Hematopoietic multipotent progenitor cell treated with erythropoietin and hydrocortisone succinate and interleukin-3 and kit ligand, for 15 days (in vitro differentiated cells): ENCODE measurements around the gene CRAMP1.
A peak's percentile ranks its signal among the peaks of the same experiment; 100 is the strongest.
"Not testable (repeated sequence)": the region's sequence is repeated elsewhere in the genome, so short reads cannot be mapped to it uniquely, and the experiment has no call there.

ENCODE experiments used
- DNase-seq: peaks from one replicate; pipeline ENCODE4 v3.0.0-alpha.2; 2015; ENCODE audit warnings: low spot score

Gene CRAMP1

GRCh38 chr16:1687427-1688316, 75.5 kb downstream of the CRAMP1 start:
- no peak for DNase-seq

DNA sequence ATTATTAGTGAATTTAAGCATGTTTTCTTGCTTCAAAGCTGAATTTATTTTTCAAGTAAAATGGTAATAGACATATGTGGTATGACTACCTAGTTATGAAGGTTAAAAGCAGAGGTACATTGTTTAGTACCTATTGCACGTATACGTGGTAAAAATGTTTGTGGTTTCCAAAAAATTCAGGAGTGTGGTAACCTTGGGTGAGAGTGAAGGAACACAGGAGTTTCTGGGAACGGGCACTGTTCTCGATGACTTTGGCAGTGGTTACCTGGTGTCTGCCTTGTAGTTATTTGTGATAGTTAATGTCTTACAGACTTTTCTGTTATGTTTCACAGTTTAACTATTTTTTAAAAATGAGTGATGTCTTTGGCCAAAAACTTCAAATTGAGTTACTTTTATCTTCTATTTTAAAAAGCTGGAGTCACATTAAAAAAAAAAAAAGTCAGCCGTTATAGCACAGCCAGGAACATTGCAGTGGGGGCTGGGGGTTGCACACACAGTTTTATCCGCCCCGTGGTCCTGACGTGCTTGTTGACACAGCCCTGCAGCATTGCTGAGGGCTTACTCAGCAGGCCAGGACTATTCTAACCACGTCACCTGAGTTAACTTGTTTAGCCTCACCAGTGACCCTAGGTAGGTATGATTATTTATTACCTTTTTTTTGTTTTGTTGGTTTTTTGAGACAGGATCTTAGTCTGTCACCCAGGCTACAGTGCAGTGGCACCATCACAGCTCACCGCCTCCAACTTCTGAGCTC, 76.8 kb downstream of the CRAMP1 start:
- no peak for DNase-seq

- DNase-seq, result no peak
These were observed 77.7 kb downstream of the CRAMP1 start for GRCh38 chr16:1689853-1690252.

- DNase-seq, result no peak
These were observed 78.7 kb downstream of the CRAMP1 start for GRCh38 chr16:1690810-1691209.

- no peak for DNase-seq
These were observed 79.1 kb downstream of the CRAMP1 start for GRCh38 chr16:1691276-1691675.

DNA sequence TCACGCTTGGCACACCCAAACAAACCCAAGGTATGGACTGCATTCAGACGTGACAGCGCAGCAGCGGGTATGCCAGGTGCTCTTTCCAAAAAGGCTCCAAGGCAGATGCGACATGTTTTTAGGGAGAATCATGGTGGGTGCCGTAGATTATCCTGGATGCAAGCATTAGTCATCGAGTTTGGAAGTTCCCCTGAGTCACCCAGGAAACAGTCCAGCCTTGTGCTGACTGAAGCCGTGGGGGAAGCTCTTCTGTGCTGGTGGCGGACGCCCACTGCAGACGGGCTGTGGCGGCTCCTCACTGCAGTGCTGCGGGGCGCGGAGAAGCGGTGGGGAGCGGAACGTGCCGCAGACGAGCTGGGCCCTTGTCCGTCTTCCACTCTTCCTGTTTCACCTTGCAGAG, 79.8 kb downstream of the CRAMP1 start:
- DNase-seq, result no peak

GRCh38 chr16:1696863-1697262, 84.7 kb downstream of the CRAMP1 start:
- DNase-seq, result no peak

DNA sequence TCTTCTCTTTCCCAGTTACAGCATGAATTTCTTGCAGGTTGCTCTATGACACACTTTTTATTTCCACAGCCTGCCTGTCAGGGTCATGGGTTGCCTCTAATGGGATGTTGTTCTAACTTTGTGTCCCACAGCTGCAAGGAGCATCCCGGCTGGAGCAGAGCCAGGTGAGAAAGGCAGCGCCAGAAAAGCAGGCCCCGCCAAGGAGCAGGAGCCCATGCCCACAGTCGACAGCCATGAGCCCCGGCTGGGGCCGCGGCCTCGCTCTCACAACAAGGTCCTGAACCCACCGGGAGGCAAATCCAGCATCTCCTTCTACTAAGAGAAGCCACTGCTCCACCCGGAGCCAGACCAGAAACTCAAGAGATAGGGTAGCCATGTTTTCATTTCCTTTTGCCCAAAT, 86.5 kb downstream of the CRAMP1 start:
- DNase-seq, result no peak

DNA sequence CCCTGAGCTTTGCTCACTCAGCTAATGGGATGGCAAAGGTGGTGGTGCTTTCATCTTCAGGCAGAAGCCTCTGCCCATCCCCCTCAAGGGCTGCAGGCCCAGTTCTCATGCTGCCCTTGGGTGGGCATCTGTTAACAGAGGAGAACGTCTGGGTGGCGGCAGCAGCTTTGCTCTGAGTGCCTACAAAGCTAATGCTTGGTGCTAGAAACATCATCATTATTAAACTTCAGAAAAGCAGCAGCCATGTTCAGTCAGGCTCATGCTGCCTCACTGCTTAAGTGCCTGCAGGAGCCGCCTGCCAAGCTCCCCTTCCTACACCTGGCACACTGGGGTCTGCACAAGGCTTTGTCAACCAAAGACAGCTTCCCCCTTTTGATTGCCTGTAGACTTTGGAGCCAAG, 88.1 kb downstream of the CRAMP1 start:
- DNase-seq, result no peak

DNA sequence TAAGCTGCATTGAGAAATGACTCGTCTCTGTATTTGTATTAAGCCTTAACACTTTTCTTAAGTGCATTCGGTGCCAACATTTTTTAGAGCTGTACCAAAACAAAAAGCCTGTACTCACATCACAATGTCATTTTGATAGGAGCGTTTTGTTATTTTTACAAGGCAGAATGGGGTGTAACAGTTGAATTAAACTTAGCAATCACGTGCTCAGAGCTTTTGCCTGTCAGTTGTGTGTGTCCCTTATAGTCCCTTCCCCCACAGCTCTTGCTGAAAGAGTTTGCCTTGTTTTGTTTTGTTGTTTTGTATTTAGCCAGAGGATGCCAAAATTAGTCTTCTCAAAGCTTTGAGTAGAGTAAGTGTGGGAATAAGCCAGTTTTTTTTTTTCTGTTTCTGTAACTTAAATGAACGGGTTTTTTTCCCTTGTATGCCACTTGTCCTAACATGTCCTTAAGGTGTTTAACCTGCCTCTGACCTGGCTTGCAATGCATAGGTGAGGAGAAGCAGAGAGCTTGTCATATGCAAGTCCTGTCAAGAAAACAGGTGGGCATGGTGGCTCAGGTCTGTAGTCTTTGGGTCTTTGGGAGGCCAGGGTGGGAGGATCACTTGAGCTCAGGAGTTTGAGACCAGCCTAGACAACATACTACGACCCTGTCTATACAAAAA, 89.2 kb downstream of the CRAMP1 start:
- no peak for DNase-seq

DNA sequence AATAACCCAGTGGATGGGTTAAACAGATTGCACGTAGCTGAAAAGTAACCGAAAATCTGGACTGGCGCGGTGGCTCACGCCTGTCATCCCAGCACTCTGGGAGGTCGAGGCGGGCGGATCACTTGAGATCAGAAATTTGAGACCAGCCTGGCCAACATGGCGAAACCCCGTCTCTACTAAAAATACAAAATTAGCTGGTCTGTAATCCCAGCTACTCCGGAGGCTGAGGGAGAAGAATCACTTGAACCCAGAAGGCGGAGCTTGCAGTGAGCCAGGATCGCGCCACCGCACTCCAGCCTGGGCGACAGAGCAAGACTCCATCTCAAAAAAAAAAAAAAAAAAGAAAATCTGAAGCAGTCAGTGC, 93.1 kb downstream of the CRAMP1 start:
- DNase-seq, result not testable (repeated sequence)

- DNase-seq, result peak; percentile 94
These were observed 93.7 kb downstream of the CRAMP1 start, which contains the start of gene MAPK8IP3 for GRCh38 chr16:1705688-1706385. Gene MAPK8IP3, plus strand, starts transcription at chr16:1706195. Its CDS starts 145 bp downstream, at chr16:1706340.

DNA sequence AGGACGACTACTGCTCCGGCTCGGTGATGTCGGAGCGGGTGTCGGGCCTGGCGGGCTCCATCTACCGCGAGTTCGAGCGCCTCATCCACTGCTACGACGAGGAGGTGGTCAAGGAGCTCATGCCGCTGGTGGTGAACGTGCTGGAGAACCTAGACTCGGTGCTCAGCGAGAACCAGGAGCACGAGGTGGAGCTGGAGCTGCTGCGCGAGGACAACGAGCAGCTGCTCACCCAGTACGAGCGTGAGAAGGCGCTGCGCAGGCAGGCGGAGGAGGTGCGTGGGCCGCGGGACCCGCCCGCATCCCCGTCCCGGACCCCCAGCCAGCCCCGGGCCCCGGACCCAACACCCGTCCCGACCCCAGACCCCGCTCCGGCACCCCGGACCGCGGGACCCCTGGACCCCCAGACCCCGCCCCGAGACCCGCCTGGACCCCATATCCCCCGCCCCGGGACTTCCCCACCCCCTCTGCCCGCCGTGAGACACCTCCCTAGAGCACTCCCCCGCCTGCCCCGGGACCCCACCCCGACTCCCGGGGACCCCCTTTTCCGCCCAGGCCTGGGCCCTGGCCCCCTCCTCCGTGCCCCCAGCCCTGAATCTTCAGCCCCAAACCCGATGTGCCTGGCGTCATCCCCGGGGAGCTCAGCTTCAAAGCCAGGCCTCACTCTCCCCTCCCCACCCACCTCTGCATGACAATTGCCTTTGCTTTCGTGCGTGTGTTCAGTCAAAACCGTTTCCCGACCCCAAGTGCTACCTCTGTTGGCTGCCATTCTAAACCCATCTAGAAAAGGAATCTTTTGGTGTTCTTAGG, 94.4 kb downstream of the CRAMP1 start:
- DNase-seq, result peak; percentile 17

- peak; percentile 26 for DNase-seq
These were observed 95.1 kb downstream of the CRAMP1 start for GRCh38 chr16:1707193-1707790.

DNA sequence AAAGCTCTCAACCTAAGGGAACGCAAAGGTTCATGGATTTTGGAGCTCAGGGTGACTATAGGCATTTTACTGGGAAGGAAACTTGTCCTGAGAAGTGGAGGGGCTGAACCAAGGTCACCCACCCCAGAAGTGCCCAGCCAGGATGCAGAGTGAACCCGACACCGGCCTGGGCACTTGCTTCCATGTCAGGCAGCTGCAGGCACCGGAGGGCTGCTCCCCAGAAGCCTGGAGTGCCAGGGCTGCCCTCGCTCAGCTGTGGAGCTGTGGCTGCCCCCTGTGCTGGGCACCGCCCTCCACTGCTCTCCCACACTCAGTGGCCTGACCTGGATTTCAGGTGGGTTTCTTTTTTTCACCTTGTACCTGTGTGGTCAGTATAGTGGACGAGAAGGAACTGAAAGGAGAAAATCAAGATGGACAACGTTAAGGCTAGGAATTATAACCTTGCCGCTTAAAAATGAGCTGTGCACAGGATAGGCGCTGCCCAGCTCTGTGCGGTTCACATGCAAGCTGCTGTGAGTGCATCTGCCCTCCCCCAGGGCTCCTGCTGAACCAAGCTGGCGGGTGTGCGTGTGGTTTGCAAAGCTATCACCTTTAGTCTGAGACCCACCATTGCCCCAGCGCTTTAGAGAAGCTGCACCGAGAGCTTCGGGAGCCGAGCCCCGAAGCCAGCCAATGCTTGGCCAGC, 96.1 kb downstream of the CRAMP1 start:
- no peak for DNase-seq

- DNase-seq, result peak; percentile 70
These were observed 96.6 kb downstream of the CRAMP1 start for GRCh38 chr16:1708768-1709180.

DNA sequence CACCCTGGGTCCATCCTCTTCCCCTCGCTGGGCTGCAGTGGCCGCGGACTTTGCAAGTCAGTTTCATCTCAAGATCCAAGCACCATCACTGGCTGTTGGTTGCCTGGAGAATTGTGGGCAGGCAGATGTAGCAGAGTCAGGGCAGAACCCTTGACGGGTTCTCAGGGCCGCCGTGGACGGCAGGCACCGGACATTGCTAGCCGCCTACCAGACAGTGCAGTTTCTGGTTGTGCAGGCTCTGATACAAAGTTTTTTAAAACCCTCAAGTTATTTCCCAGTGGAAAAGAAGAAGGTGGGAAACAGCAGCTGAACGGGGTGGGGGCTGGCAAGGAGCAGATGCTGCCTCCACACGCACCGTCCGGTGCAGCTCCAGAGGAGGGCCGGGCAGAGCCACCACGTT, 97.2 kb downstream of the CRAMP1 start:
- no peak for DNase-seq

- DNase-seq, result no peak
These were observed 98.8 kb downstream of the CRAMP1 start for GRCh38 chr16:1710811-1711507.

DNA sequence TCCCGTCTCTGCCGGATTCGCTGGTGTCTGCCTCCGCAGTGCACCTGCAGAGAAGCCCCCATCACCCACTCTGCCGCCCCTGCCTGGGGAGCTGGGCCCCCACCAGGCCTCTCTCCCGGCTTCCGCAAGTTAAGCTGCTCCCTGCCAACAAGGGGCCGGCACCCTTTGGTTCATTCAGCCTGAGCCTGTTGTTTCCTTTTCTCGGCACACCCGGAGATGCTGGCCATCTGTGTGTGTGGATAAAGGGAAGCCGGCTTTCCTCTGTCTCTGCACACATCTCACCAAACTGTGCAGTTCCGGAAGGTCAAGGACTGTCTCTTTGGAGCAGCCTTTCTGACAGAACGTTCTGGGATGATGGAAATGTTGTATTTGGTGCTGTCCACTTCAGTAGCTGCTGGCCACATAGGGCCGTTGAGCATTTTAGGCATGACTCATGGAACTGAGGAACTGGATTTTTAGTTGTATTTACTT, 100.7 kb downstream of the CRAMP1 start:
- DNase-seq, result no peak
